Esophagus (tissue), 2 donors: ENCODE measurements around the gene PLOD3. TPM values are rescaled to one million over a fixed set of nuclear protein-coding genes. Genes with fewer than 3 reads are reported as not detected.

Experiments used
- H3K27ac ChIP-seq, 2 donors: one replicate each; pipeline ENCODE4 v1.5.1; 2013; ENCODE audit warnings: low read depth in 2 of 2, mild to moderate bottlenecking in 2 of 2, inconsistent platforms in 1 of 2, low read length in 1 of 2, moderate library complexity in 1 of 2
- H3K27me3 ChIP-seq, 2 donors: one replicate each; pipeline ENCODE4 v1.6.1; 2013; ENCODE audit warnings: low read length in 2 of 2, control low read depth in 1 of 2, mild to moderate bottlenecking in 1 of 2; ENCODE audit not compliant: insufficient read depth in 2 of 2, control insufficient read depth in 1 of 2
- H3K36me3 ChIP-seq, 2 donors: one replicate each; pipeline ENCODE4 v1.6.1; 2013; ENCODE audit warnings: low read length in 1 of 2; ENCODE audit not compliant: control insufficient read depth in 2 of 2, insufficient read depth in 2 of 2
- H3K4me1 ChIP-seq, 2 donors: one replicate each; pipeline ENCODE4 v1.6.1; 2013; ENCODE audit warnings: low read length in 1 of 2; ENCODE audit not compliant: control insufficient read depth in 2 of 2, insufficient read depth in 2 of 2
- H3K4me3 ChIP-seq, 2 donors: one replicate each; pipeline ENCODE4 v1.5.1; 2013; ENCODE audit warnings: low read length in 2 of 2, mild to moderate bottlenecking in 2 of 2, low read depth in 1 of 2, moderate library complexity in 1 of 2
- H3K9me3 ChIP-seq, 2 donors: one replicate each; pipeline ENCODE4 v1.6.1; 2013; ENCODE audit warnings: mild to moderate bottlenecking in 2 of 2, low read depth in 1 of 2, low read length in 1 of 2, moderate library complexity in 1 of 2; ENCODE audit not compliant: control insufficient read depth in 2 of 2, insufficient read depth in 1 of 2
- WGBS, 2 donors: extraction: QIAGEN DNeasy Blood & Tissue Kit; methylation state at CpG; one replicate each; pipeline ENCODE4 v1.1.7; 2013; 5-methylcytosine and 5-hydroxymethylcytosine counted together
- polyA plus RNA-seq, 2 donors: library from polyadenylated mRNA; stranded (reverse); fragments of 200-250 nt; gene quantifications; one replicate each; pipeline ENCODE4 v1.2.3, GENCODE V29; 2013
- donor health status: healthy with polysubstance abuse.
- donor health status: Bipolar disorder and iron deficiency.

PLOD3 gene
- polyA plus RNA-seq, 2 donors: 9.2 to 9.7 TPM

- H3K27ac ChIP-seq: no peak overlapping the region
- WGBS, 2 donors: 97 to 98% methylated on average over 5 of the region's 5 CpGs
Measured at GRCh38 chr7:101248276-101248675, 30.9 kb upstream of the PLOD3 start.

GRCh38 chr7:101245147-101245668, 27.8 kb upstream of the PLOD3 start:
- peak overlapping the region; percentile 90 to 91 for H3K4me3 ChIP-seq
- H3K27ac ChIP-seq: peak overlapping the region; percentile 95 to 97
- H3K27me3 ChIP-seq: no peaks in the 10 kb centered on the region
- 28 to 31% methylated on average over 32 of the region's 32 CpGs for WGBS, 2 donors
- peaks cover 7 to 15% of the 10 kb centered on the region in 2 donors for H3K4me1 ChIP-seq
- peaks cover 5 to 6% of the 10 kb centered on the region in 2 donors for H3K36me3 ChIP-seq
- no peaks in the 10 kb centered on the region for H3K9me3 ChIP-seq

More at GRCh38 chr7:101248276-101248675, 30.9 kb upstream of the PLOD3 start:
- H3K4me1 ChIP-seq: peaks cover 9 to 12% of the 10 kb centered on the region in 2 donors
- H3K9me3 ChIP-seq: no peaks in the 10 kb centered on the region
- no peaks in the 10 kb centered on the region for H3K36me3 ChIP-seq
- H3K4me3 ChIP-seq: no peak overlapping the region
- H3K27me3 ChIP-seq: no peaks in the 10 kb centered on the region

GRCh38 chr7:101244375-101245146, 27.2 kb upstream of the PLOD3 start, which contains the start of gene FIS1:
Gene FIS1 (minus strand): TSS chr7:101245081. CDS start chr7:101245004, 77 bp downstream.
- Histone ChIP-seq H3K4me1 (peaks cover 7 to 15% of the 10 kb centered on the region in 2 donors), H3K27me3 (no peaks in the 10 kb centered on the region), H3K27ac (peak within 1 kb of the TSS; percentile 95 to 97), H3K9me3 (no peaks in the 10 kb centered on the region), H3K4me3 (peak within 1 kb of the TSS; percentile 90 to 91), H3K36me3 (peaks cover 5 to 11% of the 10 kb centered on the region in 2 donors)
- 0% methylated on average over 45 of the region's 45 CpGs for WGBS, 2 donors

- Histone ChIP-seq H3K27ac (peak overlapping the region; percentile 95 to 97), H3K36me3 (peaks cover 5 to 16% of the 10 kb centered on the region in 2 donors), H3K4me1 (peaks cover 7 to 15% of the 10 kb centered on the region in 2 donors), H3K27me3 (no peaks in the 10 kb centered on the region), H3K9me3 (no peaks in the 10 kb centered on the region), H3K4me3 (peak overlapping the region; percentile 90 to 91)
- WGBS, 2 donors: 17 to 20% methylated on average over 28 of the region's 28 CpGs
Measured at GRCh38 chr7:101243646-101244374, 26.4 kb upstream of the PLOD3 start.

GRCh38 chr7:101241443-101242349, 24.3 kb upstream of the PLOD3 start:
- no peak overlapping the region for H3K27ac ChIP-seq
- H3K27me3 ChIP-seq: no peaks in the 10 kb centered on the region
- H3K4me1 ChIP-seq: peaks cover 7 to 15% of the 10 kb centered on the region in 2 donors
- peaks cover 5 to 29% of the 10 kb centered on the region in 2 donors for H3K36me3 ChIP-seq
- WGBS, 2 donors: 62 to 67% methylated on average over 16 of the region's 16 CpGs
- H3K9me3 ChIP-seq: no peaks in the 10 kb centered on the region
- H3K4me3 ChIP-seq: no peak overlapping the region

GRCh38 chr7:101241015-101241363, 23.6 kb upstream of the PLOD3 start:
- 71 to 85% methylated on average over 12 of the region's 12 CpGs for WGBS, 2 donors
- no peaks in the 10 kb centered on the region for H3K9me3 ChIP-seq
- H3K4me3 ChIP-seq: no peak overlapping the region
- H3K27me3 ChIP-seq: no peaks in the 10 kb centered on the region
- H3K27ac ChIP-seq: peak overlapping the region in 1 of 2 donors; percentile 45
- peaks cover 7 to 15% of the 10 kb centered on the region in 2 donors for H3K4me1 ChIP-seq
- H3K36me3 ChIP-seq: peaks cover 5 to 29% of the 10 kb centered on the region in 2 donors

- H3K4me1 ChIP-seq: peaks cover 7 to 15% of the 10 kb centered on the region in 2 donors
- peaks cover 5 to 29% of the 10 kb centered on the region in 2 donors for H3K36me3 ChIP-seq
- WGBS, 2 donors: 86 to 89% methylated on average over 32 of the region's 32 CpGs
- H3K27me3 ChIP-seq: no peaks in the 10 kb centered on the region
- H3K4me3 ChIP-seq: no peak overlapping the region
- H3K9me3 ChIP-seq: no peaks in the 10 kb centered on the region
- peak overlapping the region in 1 of 2 donors; percentile 45 for H3K27ac ChIP-seq
Measured at GRCh38 chr7:101240226-101241014, 23.0 kb upstream of the PLOD3 start.

- Histone ChIP-seq H3K9me3 (no peaks in the 10 kb centered on the region), H3K4me3 (no peak overlapping the region), H3K36me3 (peaks cover 5 to 29% of the 10 kb centered on the region in 2 donors), H3K27me3 (no peaks in the 10 kb centered on the region), H3K4me1 (peaks cover 7 to 15% of the 10 kb centered on the region in 2 donors), H3K27ac (peak overlapping the region in 1 of 2 donors; percentile 39)
- 82 to 91% methylated on average over 9 of the region's 9 CpGs for WGBS, 2 donors
Measured at GRCh38 chr7:101239951-101240220, 22.5 kb upstream of the PLOD3 start.
